ENCODE measurements around the gene CCDC102A.

- TF ChIP-seq CTCF (IDR thresholded peaks at IDR 0.05) (no peak), RARB (CRISPR knock-in tag; IDR thresholded peaks at IDR 0.05) (no peak), KDM1A (IDR thresholded peaks at IDR 0.05; ENCODE audit: low read depth) (no peak), RNF2 (IDR thresholded peaks at IDR 0.05; ENCODE audit: borderline replicate concordance, low read depth) (no peak), JUNB (IDR thresholded peaks at IDR 0.05) (no peak), EP300 (IDR thresholded peaks at IDR 0.05) (no peak), NFE2L2 (conservative IDR thresholded peaks at IDR 0.05; ENCODE audit: low read length) (no peak), CHD2 (IDR thresholded peaks at IDR 0.05; ENCODE audit: low read length, partially characterized antibody) (no peak), REST (IDR thresholded peaks at IDR 0.05) (no peak), MYC (IDR thresholded peaks at IDR 0.05; ENCODE audit: borderline replicate concordance, low read length) (no peak)
- TF ChIP-seq, protein P1, sequence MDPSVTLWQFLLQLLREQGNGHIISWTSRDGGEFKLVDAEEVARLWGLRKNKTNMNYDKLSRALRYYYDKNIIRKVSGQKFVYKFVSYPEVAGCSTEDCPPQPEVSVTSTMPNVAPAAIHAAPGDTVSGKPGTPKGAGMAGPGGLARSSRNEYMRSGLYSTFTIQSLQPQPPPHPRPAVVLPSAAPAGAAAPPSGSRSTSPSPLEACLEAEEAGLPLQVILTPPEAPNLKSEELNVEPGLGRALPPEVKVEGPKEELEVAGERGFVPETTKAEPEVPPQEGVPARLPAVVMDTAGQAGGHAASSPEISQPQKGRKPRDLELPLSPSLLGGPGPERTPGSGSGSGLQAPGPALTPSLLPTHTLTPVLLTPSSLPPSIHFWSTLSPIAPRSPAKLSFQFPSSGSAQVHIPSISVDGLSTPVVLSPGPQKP (IDR thresholded peaks at IDR 0.05; ENCODE audit: low read depth, low read length) = no peak
- TF ChIP-seq, protein P2, sequence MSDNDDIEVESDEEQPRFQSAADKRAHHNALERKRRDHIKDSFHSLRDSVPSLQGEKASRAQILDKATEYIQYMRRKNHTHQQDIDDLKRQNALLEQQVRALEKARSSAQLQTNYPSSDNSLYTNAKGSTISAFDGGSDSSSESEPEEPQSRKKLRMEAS (IDR thresholded peaks at IDR 0.05) = no peak
Measured at GRCh38 chr16:57540906-57541753, 4.8 kb upstream of the CCDC102A start.

Data from A549 (cell line).